GM12892 (cell line): Measurements from ENCODE around the gene EML4.
"Not testable (repeated sequence)": the region's sequence is repeated elsewhere in the genome, so short reads cannot be mapped to it uniquely, and the experiment has no call there.

Source experiments
- POLR2A ChIP-seq: IDR thresholded peaks from 2 replicates; pipeline ENCODE4 v1.6.1; 2011; ENCODE audit warnings: low read depth, low read length, control low read depth
- POLR2AphosphoS5 ChIP-seq: IDR thresholded peaks from 2 replicates; pipeline ENCODE4 v1.6.1; 2011; ENCODE audit warnings: low read depth, low read length, control low read depth

DNA sequence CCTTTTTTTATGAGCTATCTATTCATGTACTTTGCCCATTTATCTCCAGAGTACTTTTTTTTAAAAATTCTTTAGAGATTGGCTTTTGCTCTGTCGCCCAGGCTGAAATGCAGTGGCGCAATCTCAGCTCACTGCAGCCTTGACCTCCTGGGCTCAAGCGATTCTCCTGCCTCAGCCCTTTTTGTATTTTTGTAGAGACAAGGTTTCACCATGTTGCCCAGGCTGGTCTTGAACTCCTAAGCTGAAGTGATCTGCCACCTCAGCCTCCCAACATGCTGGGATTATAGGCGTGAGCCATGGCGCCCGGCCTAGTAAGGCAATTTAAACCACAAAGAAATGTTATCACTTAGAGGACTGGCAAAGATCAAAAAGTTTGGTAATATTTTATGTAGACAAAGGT is 177.7 kb downstream of the EML4 start:
- not testable (repeated sequence) for TF ChIP-seq POLR2A, POLR2AphosphoS5
